ENCODE data around the gene RANGAP1. TPM values are rescaled to one million over a fixed set of nuclear protein-coding genes. Genes with fewer than 3 reads are reported as not detected.

RANGAP1 gene
- total and polyA plus RNA-seq, 2 of the 4 experiments (the other 2 are of a cell fraction), result 71.2 to 148 TPM

- POLR2A ChIA-PET (ENCODE audit: unreplicated experiment), result no interaction called here
- H3K4me1 ChIP-seq (ENCODE audit: control insufficient read depth, insufficient read depth, low read length), result 0 out of 2 replicates have a peak, but pooled peaks cover 5% of the 10 kb centered on the region
- H4K91ac ChIP-seq (ENCODE audit: insufficient read depth, low read depth, low read length), result no peak overlapping the region
- H3K36me3 ChIP-seq (ENCODE audit: control insufficient read depth, insufficient read depth, low read length), result 0 out of 2 replicates have a peak, but pooled peaks cover 3% of the 10 kb centered on the region
- no peak overlapping the region for H2BK5ac ChIP-seq (ENCODE audit: low read depth, low read length, poor library complexity, severe bottlenecking)
- no peak overlapping the region for H2AK5ac ChIP-seq (ENCODE audit: low read depth, low read length)
- H3K79me1 ChIP-seq (ENCODE audit: low read depth in 1 of 2, low read length in 2 of 2), result no peaks in the 10 kb centered on the region
- ATAC-seq (ENCODE audit: low read depth) (no peak), DNase-seq (no peak)
- H3K27ac ChIP-seq (ENCODE audit: insufficient read depth, low read length), result no peak overlapping the region
- H3K9me1 ChIP-seq (ENCODE audit: insufficient read depth, low read length), result peaks cover 6% of the 10 kb centered on the region; the same call in 1 of the 2 replicates
- H2BK15ac ChIP-seq (ENCODE audit: low read depth, low read length), result no peak overlapping the region
- no peak overlapping the region for H3K56ac ChIP-seq (ENCODE audit: extremely low read depth, insufficient read depth, low read length)
- in situ Hi-C loops (cut with MboI; ENCODE audit: low sequenced_read_pairs) (no loop called here), dilution Hi-C loops (cut with HindIII; ENCODE audit: low sequenced_read_pairs, unreplicated experiment) (no loop called here), intact Hi-C loops (cut with micrococcal nuclease) (no loop called here)
- H3K9me3 ChIP-seq (ENCODE audit: control insufficient read depth, insufficient read depth, low read length), result no peaks in the 10 kb centered on the region
- no peak overlapping the region for H4K8ac ChIP-seq (ENCODE audit: low read depth in 2 of 2, low read length in 2 of 2)
- H3K18ac ChIP-seq (ENCODE audit: low read depth, low read length), result no peak overlapping the region
- H3K9ac ChIP-seq (ENCODE audit: low read depth, low read length), result no peak overlapping the region
- H3K4ac ChIP-seq (ENCODE audit: low read depth, low read length), result no peak overlapping the region; the same call in 1 of the 2 replicates
- no peak overlapping the region for H3K4me3 ChIP-seq (ENCODE audit: insufficient read depth, low read depth, low read length)
- H4K5ac ChIP-seq (ENCODE audit: low read depth, low read length), result no peak overlapping the region
- no peak overlapping the region for H3K23ac ChIP-seq (ENCODE audit: low read depth, low read length)
- no TSS peak for BruUV-seq (replicated peaks)
- H4K20me1 ChIP-seq (ENCODE audit: insufficient read depth, low read length), result peaks cover 14% of the 10 kb centered on the region
- no peak for TF ChIP-seq CHD1 (IDR thresholded peaks at IDR 0.05; ENCODE audit: low read depth, low read length)
- TF ChIP-seq POLR2A (IDR thresholded peaks at IDR 0.05; ENCODE audit: low read depth, low read length), result no peak
- TF ChIP-seq ELK1 (IDR thresholded peaks at IDR 0.05; ENCODE audit: borderline replicate concordance, low read depth, low read length), result no peak
- no peak for TF ChIP-seq SMC3 (IDR thresholded peaks at IDR 0.05; ENCODE audit: low read depth, low read length)
- no peak for TF ChIP-seq FOS (IDR thresholded peaks at IDR 0.05; ENCODE audit: low read depth, low read length)
- TF ChIP-seq RAD21 (IDR thresholded peaks at IDR 0.05; ENCODE audit: low read length), result no peak
- TF ChIP-seq BHLHE40 (IDR thresholded peaks at IDR 0.05; ENCODE audit: low read depth, low read length), result no peak
- TF ChIP-seq USF2 (IDR thresholded peaks at IDR 0.05; ENCODE audit: low read depth, low read length), result no peak
- TF ChIP-seq CEBPB (IDR thresholded peaks at IDR 0.05; ENCODE audit: low read depth, low read length), result no peak
- no peak for TF ChIP-seq MXI1 (IDR thresholded peaks at IDR 0.05; ENCODE audit: borderline replicate concordance, low read depth, low read length)
- TF ChIP-seq MAZ (IDR thresholded peaks at IDR 0.05; ENCODE audit: borderline replicate concordance, low read depth, low read length), result no peak
- no peak for TF ChIP-seq RCOR1 (IDR thresholded peaks at IDR 0.05; ENCODE audit: insufficient replicate concordance, low read length)
- TF ChIP-seq CTCF (conservative IDR thresholded peaks at IDR 0.05; ENCODE audit: low read depth, low read length), result no peak
- no peak for TF ChIP-seq RFX5 (IDR thresholded peaks at IDR 0.05; ENCODE audit: low read depth, low read length)
- TF ChIP-seq MAFK (IDR thresholded peaks at IDR 0.05; ENCODE audit: low read depth, low read length), result no peak
- no peak for TF ChIP-seq NFE2L2 (IDR thresholded peaks at IDR 0.05; ENCODE audit: low read depth, low read length)
- H2BK120ac ChIP-seq (ENCODE audit: low read depth, low read length), result no peak overlapping the region
- no peak overlapping the region for H2BK20ac ChIP-seq (ENCODE audit: low read depth, low read length)
- no peak overlapping the region for H3K14ac ChIP-seq (replicated peaks; ENCODE audit: low read depth, low read length)
- peak overlapping the region; percentile 9 for H2AK9ac ChIP-seq (replicated peaks; ENCODE audit: low read depth, low read length, poor library complexity)
- H3K4me2 ChIP-seq (ENCODE audit: low read depth, low read length), result no peak overlapping the region
- WGBS, 2 experiments (ENCODE audit: extremely low coverage in 2 of 2, insufficient read length in 1 of 2), result 84% methylated on average over 12 of the region's 16 CpGs; no CpG with 5 or more reads in 1 of the 2 experiments
- H3K27me3 ChIP-seq (ENCODE audit: control insufficient read depth, insufficient read depth, low read length), result no peaks in the 10 kb centered on the region
- H2AFZ ChIP-seq (replicated peaks; ENCODE audit: low read length, poor library complexity), result peak overlapping the region; percentile 10
- CTCF ChIA-PET, result interaction anchor here (0.6 kb wide), 1 partner anchor 29 kb away, joined by 3 read pairs; no protein-coding TSS in a partner anchor
These were observed 46.4 kb downstream of the RANGAP1 start for GRCh38 chr22:41239443-41240128.
